OCI-LY7 (cell line): Measurements from ENCODE around the gene SLC18A3. TPM values are rescaled to one million over a fixed set of nuclear protein-coding genes. Genes with fewer than 3 reads are reported as not detected.

Experiments used
- BruUV-seq: library from RNA; stranded (reverse); fragments of 400-500 nt; replicated peaks from 2 replicates; lab custom pipeline; 2021; lab: Mats Ljungman, UMichigan
- CTCF ChIA-PET: fragments of 300-600 bp; sonication (Branson Sonifier 250); formaldehyde crosslinking; loops from one replicate; lab custom pipeline; 2022; ENCODE audit warnings: antibody characterized with exemption; ENCODE audit not compliant: unreplicated experiment; lab: Charles Lee
- POLR2A ChIA-PET: fragments of 300-600 bp; sonication (Branson Sonifier 250); formaldehyde crosslinking; loops from one replicate; lab custom pipeline; 2022; ENCODE audit warnings: antibody characterized with exemption; lab: Charles Lee
- DNase-seq: peaks from one replicate; pipeline ENCODE4 v3.0.0-alpha.2; 2015; ENCODE audit warnings: low spot score
- H2AFZ ChIP-seq: fragments of 200-600 bp; sonication (generic), shearing (Covaris generic); 2 replicates; pipeline ENCODE4 v1.6.1; 2014; ENCODE audit warnings: mild to moderate bottlenecking, antibody characterized with exemption, low read length, moderate library complexity
- H3K27ac ChIP-seq: fragments of 200-600 bp; sonication (generic); 2 replicates; pipeline ENCODE4 v1.5.1; 2014; ENCODE audit warnings: mixed run types, low read depth, mild to moderate bottlenecking, moderate library complexity, low read length, inconsistent platforms; ENCODE audit not compliant: poor library complexity, severe bottlenecking
- H3K36me3 ChIP-seq: fragments of 200-600 bp; sonication (generic); 2 replicates; pipeline ENCODE4 v1.6.1; 2014; ENCODE audit warnings: mild to moderate bottlenecking, antibody characterized with exemption, low read length, moderate library complexity, mixed read lengths; ENCODE audit not compliant: insufficient read depth
- H3K4me1 ChIP-seq: fragments of 200-600 bp; sonication (generic); 2 replicates; pipeline ENCODE4 v1.5.1; 2014; ENCODE audit warnings: mild to moderate bottlenecking, low read length; ENCODE audit not compliant: insufficient read depth, poor library complexity, severe bottlenecking
- H3K4me2 ChIP-seq: fragments of 200-600 bp; sonication (generic); 2 replicates; pipeline ENCODE4 v1.6.1; 2014; ENCODE audit warnings: mild to moderate bottlenecking, low read length
- H3K4me3 ChIP-seq: fragments of 200-600 bp; sonication (generic); 2 replicates; pipeline ENCODE4 v1.5.1; 2014; ENCODE audit warnings: mild to moderate bottlenecking, low read depth, low read length; ENCODE audit not compliant: poor library complexity, severe bottlenecking
- H3K79me2 ChIP-seq: fragments of 200-600 bp; sonication (generic); 2 replicates; pipeline ENCODE4 v1.6.1; 2016; ENCODE audit warnings: low read depth, mild to moderate bottlenecking, low read length, moderate library complexity, mixed read lengths; ENCODE audit not compliant: insufficient read depth
- H3K9me2 ChIP-seq: fragments of 200-600 bp; sonication (generic); 2 replicates; pipeline ENCODE4 v1.6.1; 2016; ENCODE audit warnings: mild to moderate bottlenecking, low read length, mixed read lengths; ENCODE audit not compliant: insufficient read depth
- H3K9me3 ChIP-seq: fragments of 200-600 bp; sonication (generic); 2 replicates; pipeline ENCODE4 v1.6.1; 2014; ENCODE audit warnings: mild to moderate bottlenecking, mixed run types, low read length, mixed read lengths
- H4K20me1 ChIP-seq: fragments of 200-600 bp; sonication (generic); 2 replicates; pipeline ENCODE4 v1.6.1; 2014; ENCODE audit warnings: mild to moderate bottlenecking, antibody characterized with exemption, low read length, moderate library complexity, mixed read lengths; ENCODE audit not compliant: insufficient read depth
- CTCF ChIP-seq: fragments of 200-600 bp; sonication (generic); conservative IDR thresholded peaks from 2 replicates; pipeline ENCODE4 v1.5.1; 2014; ENCODE audit warnings: mild to moderate bottlenecking, antibody characterized with exemption, low read length, moderate library complexity, mixed read lengths
- EZH2phosphoT487 ChIP-seq: fragments of 200-600 bp; sonication (generic); IDR thresholded peaks from 2 replicates; pipeline ENCODE4 v1.6.1; 2018; ENCODE audit warnings: low read depth, borderline replicate concordance, mild to moderate bottlenecking, mixed run types, antibody characterized with exemption, low read length, moderate library complexity, mixed read lengths
- intact Hi-C: fragments of 100-400 bp; cut with micrococcal nuclease; formaldehyde crosslinking; loops from one replicate; pipeline ENCODE4 v1.10.0; 2022; ENCODE audit not compliant: unreplicated experiment
- total RNA-seq, 2 experiments: library from RNA; depleted of rRNA in 1 of 2; stranded (reverse); fragments of >200 nt in 1 of 2; shearing (Covaris generic) in 1 of 2; gene quantifications; 2 replicates each; pipeline ENCODE4 v1.2.3, GENCODE V29; 2014 to 2022

The SLC18A3 gene
- total RNA-seq, 2 experiments from 2014 or later: not detected

GRCh38 chr10:49601857-49602256, 8.3 kb upstream of the SLC18A3 start:
- no peak overlapping the region for H3K27ac ChIP-seq
- no peaks in the 10 kb centered on the region for H3K36me3 ChIP-seq
- H3K4me1 ChIP-seq: no peaks in the 10 kb centered on the region
- intact Hi-C loops: no loop called here
- H3K4me3 ChIP-seq: no peak overlapping the region
- H4K20me1 ChIP-seq: no peaks in the 10 kb centered on the region
- no peaks in the 10 kb centered on the region for H3K9me2 ChIP-seq
- ChIA-PET POLR2A (no interaction called here), CTCF (no interaction called here)
- no peaks in the 10 kb centered on the region for H3K79me2 ChIP-seq
- no peaks in the 10 kb centered on the region for H3K9me3 ChIP-seq
- BruUV-seq: no TSS peak
- no peak for DNase-seq
- TF ChIP-seq CTCF (no peak), EZH2phosphoT487 (no peak)
- H3K4me2 ChIP-seq: no peak overlapping the region
- H2AFZ ChIP-seq: no peak overlapping the region

GRCh38 chr10:49602380-49603023, 7.6 kb upstream of the SLC18A3 start:
- DNase-seq: no peak
- Histone ChIP-seq H3K9me3 (no peaks in the 10 kb centered on the region), H3K79me2 (no peaks in the 10 kb centered on the region), H3K9me2 (no peaks in the 10 kb centered on the region), H3K27ac (no peak overlapping the region), H3K4me3 (no peak overlapping the region), H3K4me1 (no peaks in the 10 kb centered on the region), H3K4me2 (no peak overlapping the region), H2AFZ (no peak overlapping the region), H3K36me3 (no peaks in the 10 kb centered on the region), H4K20me1 (no peaks in the 10 kb centered on the region)
- CTCF ChIA-PET: no interaction called here
- POLR2A ChIA-PET: no interaction called here
- intact Hi-C loops: no loop called here
- TF ChIP-seq EZH2phosphoT487: no peak
- no peak for TF ChIP-seq CTCF
- no TSS peak for BruUV-seq

GRCh38 chr10:49605216-49605938, 4.7 kb upstream of the SLC18A3 start:
- H3K4me2 ChIP-seq: no peak overlapping the region
- ChIA-PET CTCF (no interaction called here), POLR2A (no interaction called here)

More at GRCh38 chr10:49605216-49605938, 4.7 kb upstream of the SLC18A3 start:
- no peak overlapping the region for H3K4me3 ChIP-seq
- H3K9me2 ChIP-seq: no peaks in the 10 kb centered on the region
- no TSS peak for BruUV-seq
- H3K27ac ChIP-seq: no peak overlapping the region
- no peaks in the 10 kb centered on the region for H3K79me2 ChIP-seq
- no peaks in the 10 kb centered on the region for H3K36me3 ChIP-seq
- H3K4me1 ChIP-seq: no peaks in the 10 kb centered on the region
- DNase-seq: no peak
- intact Hi-C loops: no loop called here
- H3K9me3 ChIP-seq: no peaks in the 10 kb centered on the region
- H4K20me1 ChIP-seq: no peaks in the 10 kb centered on the region
- H2AFZ ChIP-seq: no peak overlapping the region
- TF ChIP-seq EZH2phosphoT487: no peak
- TF ChIP-seq CTCF: no peak
